Common myeloid progenitor, CD34-positive (primary cell): ENCODE measurements around the gene GATA3.

Experiments
- CTCF ChIA-PET: fragments of 350-600 bp; sonication (Branson Sonifier 250); formaldehyde crosslinking; loops from one replicate; lab custom pipeline; 2021; ENCODE audit warnings: antibody characterized with exemption; lab: Charles Lee
- POLR2A ChIA-PET: fragments of 350-600 bp; sonication (Branson Sonifier 250); formaldehyde crosslinking; loops from one replicate; lab custom pipeline; 2021; ENCODE audit warnings: antibody characterized with exemption; lab: Charles Lee
- DNase-seq, 3 donors: peaks; one replicate each; pipeline versions ENCODE4 v3.0.0 to v3.0.0-alpha.2; 2013
- H3K27ac ChIP-seq, 2 experiments: 1 replicate in 1 of 2; 2 replicates in 1 of 2; pipeline ENCODE4 v1.7.0; 2013; ENCODE audit warnings: inconsistent platforms in 2 of 2, low read length in 2 of 2, mild to moderate bottlenecking in 2 of 2, low read depth in 1 of 2, moderate library complexity in 1 of 2; ENCODE audit not compliant: severe bottlenecking in 2 of 2, insufficient read depth in 1 of 2, poor library complexity in 1 of 2
- H3K27me3 ChIP-seq, 5 experiments: replicated peaks in 2 of 5; 1 replicate in 3 of 5; 2 replicates in 2 of 5; pipeline versions ENCODE4 v1.6.1 to v1.7.0; 2013; ENCODE audit warnings: low read length in 4 of 5, mild to moderate bottlenecking in 2 of 5, moderate library complexity in 2 of 5, inconsistent platforms in 1 of 5; ENCODE audit not compliant: insufficient read depth in 5 of 5, control insufficient read depth in 4 of 5
- H3K36me3 ChIP-seq, 4 experiments: 1 replicate in 2 of 4; 2 replicates in 2 of 4; pipeline versions ENCODE4 v1.6.1 to v1.7.0; 2013; ENCODE audit warnings: low read length in 3 of 4, control low read depth in 1 of 4, mild to moderate bottlenecking in 1 of 4; ENCODE audit not compliant: control insufficient read depth in 4 of 4, insufficient read depth in 4 of 4
- H3K4me1 ChIP-seq, 4 experiments: 1 replicate in 3 of 4; 2 replicates in 1 of 4; pipeline versions ENCODE4 v1.6.1 to v1.7.1; 2013; ENCODE audit warnings: low read length in 3 of 4, mild to moderate bottlenecking in 3 of 4, control low read depth in 1 of 4, inconsistent platforms in 1 of 4, moderate library complexity in 1 of 4; ENCODE audit not compliant: control insufficient read depth in 4 of 4, insufficient read depth in 4 of 4; ENCODE audit errors: control extremely low read depth in 1 of 4
- H3K4me3 ChIP-seq, 7 experiments: 1 replicate in 4 of 7; 2 replicates in 3 of 7; pipeline versions ENCODE4 v1.5.1 to v1.7.0; 2013; ENCODE audit warnings: mild to moderate bottlenecking in 7 of 7, low read length in 6 of 7, moderate library complexity in 6 of 7, inconsistent platforms in 2 of 7, low read depth in 2 of 7, control low read depth in 1 of 7; ENCODE audit not compliant: insufficient read depth in 4 of 7, control insufficient read depth in 1 of 7; ENCODE audit errors: extremely low read depth in 1 of 7
- H3K9me3 ChIP-seq, 5 experiments: 1 replicate in 4 of 5; 2 replicates in 1 of 5; pipeline versions ENCODE4 v1.6.1 to v1.7.1; 2013; ENCODE audit warnings: low read length in 4 of 5, mild to moderate bottlenecking in 2 of 5, inconsistent platforms in 1 of 5, low read depth in 1 of 5, moderate library complexity in 1 of 5; ENCODE audit not compliant: control insufficient read depth in 4 of 5, insufficient read depth in 2 of 5; ENCODE audit errors: control extremely low read depth in 1 of 5
- WGBS: methylation state at CpG from one replicate; pipeline ENCODE4 v1.1.5; 2013; ENCODE audit not compliant: insufficient coverage; 5-methylcytosine and 5-hydroxymethylcytosine counted together

GATA3 gene

DNA sequence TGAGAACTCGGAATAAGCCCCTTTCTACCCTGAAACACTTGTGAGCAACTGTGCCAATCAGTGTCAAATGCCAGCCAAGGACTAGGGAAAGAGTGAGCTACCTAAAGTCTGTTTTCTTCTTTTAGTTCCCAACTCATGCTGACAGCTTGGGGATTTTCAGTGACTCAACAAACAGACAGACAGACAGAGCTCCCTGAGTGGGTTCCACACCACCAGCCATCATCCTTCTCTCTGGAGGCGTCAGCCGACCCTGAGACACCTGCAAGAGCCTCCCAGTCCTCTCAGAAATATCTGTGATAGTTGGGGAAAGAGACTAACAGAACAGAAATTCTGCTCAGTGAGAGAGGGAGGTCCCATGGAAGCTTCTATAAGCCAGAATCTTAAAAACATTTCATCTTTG lies 49.5 kb downstream of the GATA3 start:
- ChIA-PET CTCF (interaction anchor here (1.0 kb wide), 1 partner anchor 16 kb away, joined by 3 read pairs; no protein-coding TSS in a partner anchor), POLR2A (no interaction called here)
- Histone ChIP-seq H3K36me3 (no peaks in the 10 kb centered on the region), H3K4me3 (no peak overlapping the region), H3K27ac (no peak overlapping the region), H3K4me1 (peaks cover 0 to 6% (median 2%) of the 10 kb centered on the region in 4 experiments), H3K9me3 (no peaks in the 10 kb centered on the region), H3K27me3 (no peaks in the 10 kb centered on the region)
- no peak for DNase-seq
- 80% methylated on average over 1 of the region's 3 CpGs for WGBS

GRCh38 chr10:8104721-8105120 lies 50.2 kb downstream of the GATA3 start:
- Histone ChIP-seq H3K27me3 (no peaks in the 10 kb centered on the region), H3K4me1 (peaks cover 0 to 6% (median 2%) of the 10 kb centered on the region in 4 experiments), H3K36me3 (no peaks in the 10 kb centered on the region), H3K4me3 (no peak overlapping the region), H3K27ac (no peak overlapping the region), H3K9me3 (no peaks in the 10 kb centered on the region)
- ChIA-PET CTCF (no interaction called here), POLR2A (no interaction called here)
- WGBS: 31% methylated on average over 5 of the region's 7 CpGs
- peak in 2 of 3 donors; percentile 72 to 78 for DNase-seq

- H3K27me3 ChIP-seq: no peaks in the 10 kb centered on the region
- no peak overlapping the region for H3K4me3 ChIP-seq
- 91% methylated on average over 1 of the region's 2 CpGs for WGBS
- ChIA-PET POLR2A (no interaction called here), CTCF (interaction anchor here (0.8 to 1.0 kb wide), 2 partner anchors 19 to 1108 kb away, joined by 3 read pairs; no protein-coding TSS in a partner anchor)
- H3K4me1 ChIP-seq: peaks cover 0 to 6% (median 2%) of the 10 kb centered on the region in 4 experiments
- no peak for DNase-seq
- H3K9me3 ChIP-seq: no peaks in the 10 kb centered on the region
- no peaks in the 10 kb centered on the region for H3K36me3 ChIP-seq
- no peak overlapping the region for H3K27ac ChIP-seq
These were observed 51.4 kb downstream of the GATA3 start for GRCh38 chr10:8105932-8106331.

DNA sequence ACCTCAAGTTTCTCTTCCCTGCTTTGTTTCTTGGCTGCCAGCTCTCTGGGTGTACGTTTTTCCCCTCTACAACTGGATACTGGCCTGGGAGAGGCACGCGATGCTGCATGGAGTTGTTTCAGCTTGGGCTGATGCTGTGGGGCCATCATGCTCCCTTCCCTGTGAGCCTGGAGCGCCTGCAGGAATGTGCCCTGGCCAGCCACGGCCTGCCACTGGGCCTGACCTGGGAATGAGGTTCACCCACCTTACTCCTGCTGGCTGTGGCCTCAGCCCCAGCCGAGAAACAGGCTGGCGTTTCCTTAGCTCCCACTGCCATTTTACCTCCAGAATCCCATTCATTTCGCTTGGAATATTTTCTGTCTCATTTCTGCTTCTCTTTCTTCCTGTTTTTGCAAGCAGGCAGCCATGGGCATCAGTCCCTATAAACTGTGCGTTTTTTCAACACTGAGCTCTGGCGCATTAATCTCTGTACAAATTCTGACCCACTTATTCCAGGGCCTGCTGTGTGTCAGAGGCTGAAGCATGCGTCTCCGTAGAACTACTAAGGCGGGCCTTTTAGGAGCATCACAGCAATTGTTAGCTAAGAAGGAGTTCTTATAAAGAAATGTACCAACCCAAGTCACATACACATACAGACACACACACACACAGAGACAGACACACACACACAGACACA lies 57.9 kb downstream of the GATA3 start:
- H3K9me3 ChIP-seq: no peaks in the 10 kb centered on the region
- CTCF ChIA-PET: interaction anchor here (1.0 to 1.4 kb wide), 2 partner anchors 9 to 52 kb away, joined by 3 to 5 read pairs; no protein-coding TSS in a partner anchor
- WGBS: 96% methylated on average over 10 of the region's 13 CpGs
- H3K27me3 ChIP-seq: no peaks in the 10 kb centered on the region
- POLR2A ChIA-PET: interaction anchor here (0.8 kb wide), 1 partner anchor 56 kb away, joined by 3 read pairs; no protein-coding TSS in a partner anchor
- peaks cover 0 to 11% (median 0%) of the 10 kb centered on the region in 4 experiments for H3K4me1 ChIP-seq
- no peak for DNase-seq
- H3K36me3 ChIP-seq: no peaks in the 10 kb centered on the region
- no peak overlapping the region for H3K27ac ChIP-seq
- no peak overlapping the region for H3K4me3 ChIP-seq

DNA sequence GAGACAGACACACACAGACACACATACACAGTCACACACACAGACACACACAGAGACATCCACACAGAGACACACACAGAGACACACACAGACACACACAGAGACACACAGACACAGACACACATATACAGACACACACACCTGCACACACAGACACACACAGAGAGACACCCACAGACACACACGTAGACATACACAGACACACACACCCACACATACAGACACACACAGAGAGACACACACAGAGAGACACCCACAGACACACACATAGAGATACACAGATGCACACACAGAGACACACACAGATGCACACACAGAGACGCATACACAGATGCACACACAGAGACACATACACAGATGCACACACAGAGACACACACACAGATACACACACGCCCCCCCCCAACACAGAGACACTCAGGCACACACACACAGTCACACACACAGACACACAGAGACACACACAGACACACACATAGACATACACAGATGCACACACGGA lies 58.5 kb downstream of the GATA3 start:
- ChIA-PET CTCF (no interaction called here), POLR2A (no interaction called here)
- peaks cover 0 to 11% (median 0%) of the 10 kb centered on the region in 4 experiments for H3K4me1 ChIP-seq

GRCh38 chr10:8113616-8114015 lies 59.1 kb downstream of the GATA3 start:
- WGBS: 89% methylated on average over 5 of the region's 5 CpGs
- CTCF ChIA-PET: no interaction called here
- POLR2A ChIA-PET: no interaction called here
- H3K27ac ChIP-seq: no peak overlapping the region
- peaks cover 0 to 11% (median 0%) of the 10 kb centered on the region in 4 experiments for H3K4me1 ChIP-seq
- H3K4me3 ChIP-seq: no peak overlapping the region
- no peaks in the 10 kb centered on the region for H3K36me3 ChIP-seq
- H3K27me3 ChIP-seq: no peaks in the 10 kb centered on the region
- no peak for DNase-seq
- H3K9me3 ChIP-seq: no peaks in the 10 kb centered on the region

More for the DNA sequence above, 58.5 kb downstream of the GATA3 start:
- H3K27ac ChIP-seq: no peak overlapping the region
- H3K4me3 ChIP-seq: no peak overlapping the region
- no peaks in the 10 kb centered on the region for H3K9me3 ChIP-seq
- DNase-seq: no peak
- no peaks in the 10 kb centered on the region for H3K36me3 ChIP-seq
- no peaks in the 10 kb centered on the region for H3K27me3 ChIP-seq
- 50% methylated on average over 2 of the region's 4 CpGs for WGBS
